Muscle layer of duodenum (tissue), 2 donors: Measurements from ENCODE around the gene DYNLL1.

ENCODE experiments used
- H3K27ac ChIP-seq: one replicate; pipeline ENCODE4 v1.7.0; 2013; ENCODE audit warnings: mild to moderate bottlenecking, low read length
- H3K27me3 ChIP-seq: one replicate; pipeline ENCODE4 v1.7.0; 2013; ENCODE audit warnings: low read depth, mild to moderate bottlenecking, control low read depth, low read length
- H3K36me3 ChIP-seq, 2 donors: one replicate each; pipeline ENCODE4 v1.7.0; 2013; ENCODE audit warnings: low read length in 2 of 2, control low read depth in 1 of 2, mild to moderate bottlenecking in 1 of 2; ENCODE audit not compliant: insufficient read depth in 2 of 2, control insufficient read depth in 1 of 2
- H3K4me1 ChIP-seq, 2 donors: one replicate each; pipeline ENCODE4 v1.7.0; 2013; ENCODE audit warnings: low read length in 2 of 2, mild to moderate bottlenecking in 2 of 2, control low read depth in 1 of 2, moderate library complexity in 1 of 2; ENCODE audit not compliant: insufficient read depth in 2 of 2, control insufficient read depth in 1 of 2
- H3K4me3 ChIP-seq, 2 donors: one replicate each; pipeline ENCODE4 v1.7.0; 2013; ENCODE audit warnings: low read length in 2 of 2, low read depth in 1 of 2, mild to moderate bottlenecking in 1 of 2
- H3K9me3 ChIP-seq, 2 donors: one replicate each; pipeline ENCODE4 v1.7.0; 2013; ENCODE audit warnings: low read length in 2 of 2, control low read depth in 1 of 2, mild to moderate bottlenecking in 1 of 2; ENCODE audit not compliant: control insufficient read depth in 1 of 2
- donor health status: healthy.

DYNLL1 gene

DNA sequence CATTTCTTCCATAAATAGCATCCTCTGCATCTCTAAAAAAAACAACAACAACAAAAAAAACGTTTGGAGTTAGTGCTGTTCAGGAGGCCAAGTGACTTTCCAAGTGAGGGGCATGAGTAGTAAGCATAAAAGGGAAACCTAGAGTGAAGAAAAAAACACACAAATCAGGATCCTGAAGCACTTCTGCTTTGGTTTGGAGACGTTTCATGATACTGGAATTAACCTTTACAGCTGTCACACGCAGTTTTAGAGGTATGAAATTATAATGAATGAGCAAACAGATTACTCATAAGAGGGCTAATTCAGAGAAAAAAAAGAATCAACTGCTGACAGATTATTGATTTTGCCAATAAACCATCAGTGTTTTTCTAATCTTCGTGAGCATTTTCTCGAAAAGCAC, 30.2 kb upstream of the DYNLL1 start:
- Histone ChIP-seq H3K27me3 (no peaks in the 10 kb centered on the region), H3K4me3 (no peak overlapping the region), H3K36me3 (peaks cover 47 to 54% of the 10 kb centered on the region in 2 donors), H3K27ac (no peak overlapping the region), H3K4me1 (peaks cover 5 to 37% of the 10 kb centered on the region in 2 donors), H3K9me3 (no peaks in the 10 kb centered on the region)

DNA sequence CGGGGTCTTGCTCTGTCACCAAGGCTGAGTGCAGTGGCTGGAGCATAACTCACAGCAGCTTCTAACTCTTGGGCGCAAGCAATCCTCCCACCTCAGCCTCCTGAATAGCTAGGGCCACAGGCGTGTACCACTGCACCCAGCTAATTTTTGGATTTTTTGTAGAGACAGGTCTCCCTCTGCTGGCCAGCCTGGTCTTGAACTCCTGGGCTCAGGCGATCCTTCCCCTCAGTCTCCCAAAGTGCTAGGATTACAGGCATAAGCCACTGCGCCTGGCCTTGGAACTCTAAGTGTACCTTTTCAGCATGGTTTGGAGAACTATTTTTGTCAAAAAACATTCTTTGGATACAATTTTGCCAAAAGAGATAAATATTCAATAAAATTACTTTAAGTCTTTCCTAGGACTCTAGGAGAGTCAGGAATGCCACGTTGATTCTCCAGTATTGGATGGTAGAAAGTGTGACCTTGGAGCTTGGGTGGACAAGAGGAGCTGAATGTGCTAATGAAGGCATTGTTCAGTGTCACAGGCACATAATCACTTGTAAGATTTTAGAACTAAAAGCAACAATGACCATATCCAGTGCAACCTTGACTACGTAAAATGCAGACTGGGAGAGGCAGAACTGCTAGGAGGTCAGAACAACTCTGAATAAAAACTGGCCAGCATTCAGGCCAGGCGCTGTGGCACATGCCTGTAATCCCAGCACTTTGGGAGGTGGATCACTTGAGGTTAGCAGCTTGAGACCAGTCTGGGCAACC, 29.2 kb upstream of the DYNLL1 start:
- Histone ChIP-seq H3K36me3 (peaks cover 40 to 47% of the 10 kb centered on the region in 2 donors), H3K4me1 (peaks cover 5 to 37% of the 10 kb centered on the region in 2 donors), H3K27me3 (no peaks in the 10 kb centered on the region), H3K4me3 (no peak overlapping the region), H3K9me3 (no peaks in the 10 kb centered on the region), H3K27ac (no peak overlapping the region)

DNA sequence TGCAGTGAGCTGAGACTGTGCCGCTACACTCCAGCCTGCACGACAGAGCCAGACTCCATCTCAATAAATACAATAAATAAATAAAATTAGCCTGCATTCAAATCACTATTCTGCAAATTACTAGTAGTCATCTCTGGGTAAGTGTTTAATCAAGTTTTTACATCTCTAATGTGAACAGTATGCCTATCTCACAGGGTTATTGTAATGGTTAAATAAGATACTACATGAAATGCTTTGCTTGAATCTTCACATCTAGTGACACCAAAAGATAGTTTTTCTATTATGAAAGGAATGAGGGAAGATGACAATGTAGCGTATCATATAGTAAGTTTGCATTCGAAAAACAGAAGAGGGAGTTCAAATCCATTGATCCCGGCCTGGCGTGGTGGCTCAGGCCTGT, 28.5 kb upstream of the DYNLL1 start:
- H3K4me3 ChIP-seq, result no peak overlapping the region
- no peak overlapping the region for H3K27ac ChIP-seq
- H3K27me3 ChIP-seq, result no peaks in the 10 kb centered on the region
- H3K36me3 ChIP-seq, result peaks cover 34 to 40% of the 10 kb centered on the region in 2 donors
- H3K9me3 ChIP-seq, result no peaks in the 10 kb centered on the region
- H3K4me1 ChIP-seq, result peaks cover 5 to 37% of the 10 kb centered on the region in 2 donors

DNA sequence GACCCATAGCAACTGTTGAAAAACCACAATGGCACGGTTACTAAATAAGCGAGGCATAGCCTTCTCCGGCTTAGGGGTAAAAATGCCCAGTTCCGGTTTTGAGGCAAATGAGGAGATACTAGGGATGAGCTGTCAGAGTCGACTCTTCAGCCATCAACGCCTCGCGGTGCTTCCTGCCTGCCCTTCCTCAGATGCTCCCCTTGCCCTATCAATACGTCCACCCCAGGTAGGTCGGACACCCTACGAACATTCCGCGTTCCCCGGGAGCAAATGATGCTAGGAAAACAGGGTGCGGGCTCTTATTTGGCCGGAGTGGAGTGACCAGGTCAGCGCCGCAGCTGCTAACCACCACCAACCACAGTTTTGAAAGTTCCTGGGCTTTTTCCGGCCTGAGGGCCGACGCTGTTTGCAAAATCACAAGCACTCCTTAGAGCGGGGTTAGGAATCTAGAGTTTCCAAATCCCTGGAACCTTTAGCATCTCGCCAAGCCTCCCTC, 27.5 kb upstream of the DYNLL1 start:
- H3K4me3 ChIP-seq, result peak overlapping the region; percentile 80 to 89
- no peaks in the 10 kb centered on the region for H3K27me3 ChIP-seq
- no peaks in the 10 kb centered on the region for H3K9me3 ChIP-seq
- peak overlapping the region; percentile 85 for H3K27ac ChIP-seq
- peaks cover 5 to 37% of the 10 kb centered on the region in 2 donors for H3K4me1 ChIP-seq
- peaks cover 26 to 32% of the 10 kb centered on the region in 2 donors for H3K36me3 ChIP-seq

DNA sequence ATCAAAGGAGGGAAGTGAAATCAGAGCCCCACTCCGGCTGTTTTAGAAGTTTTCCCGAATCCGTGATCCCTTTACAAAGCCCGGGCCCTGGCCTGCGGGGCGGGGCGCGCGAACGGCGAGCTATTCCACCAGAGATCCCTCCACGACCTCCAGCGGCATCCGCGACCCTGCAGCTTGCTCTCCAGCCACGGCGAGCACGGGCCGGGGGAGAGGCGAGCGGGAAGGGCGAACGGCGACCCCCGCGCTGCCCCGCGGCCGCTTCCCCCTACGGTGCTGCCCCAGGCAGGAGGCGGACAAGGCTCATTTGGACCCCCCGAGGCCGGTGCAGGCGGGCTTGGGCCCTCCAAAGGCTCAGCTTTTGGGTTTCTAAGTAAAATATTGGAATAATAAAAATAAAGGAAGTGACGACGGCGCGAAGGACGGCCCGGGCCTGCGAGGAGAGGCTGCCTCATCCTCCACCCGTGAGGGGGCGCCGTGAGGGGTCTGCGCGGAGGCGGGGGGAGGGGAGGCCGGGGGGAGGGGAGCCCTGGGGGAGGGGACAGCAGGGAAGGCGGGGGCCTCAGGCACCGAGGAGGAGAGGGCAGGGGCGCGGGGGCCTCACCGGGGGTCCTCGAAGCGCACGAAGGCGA, 27.0 kb upstream of the DYNLL1 start:
- H3K9me3 ChIP-seq, result no peaks in the 10 kb centered on the region
- peaks cover 21 to 26% of the 10 kb centered on the region in 2 donors for H3K36me3 ChIP-seq
- H3K4me3 ChIP-seq, result peak overlapping the region; percentile 80 to 89
- peaks cover 5 to 37% of the 10 kb centered on the region in 2 donors for H3K4me1 ChIP-seq
- no peaks in the 10 kb centered on the region for H3K27me3 ChIP-seq
- H3K27ac ChIP-seq, result peak overlapping the region; percentile 85

DNA sequence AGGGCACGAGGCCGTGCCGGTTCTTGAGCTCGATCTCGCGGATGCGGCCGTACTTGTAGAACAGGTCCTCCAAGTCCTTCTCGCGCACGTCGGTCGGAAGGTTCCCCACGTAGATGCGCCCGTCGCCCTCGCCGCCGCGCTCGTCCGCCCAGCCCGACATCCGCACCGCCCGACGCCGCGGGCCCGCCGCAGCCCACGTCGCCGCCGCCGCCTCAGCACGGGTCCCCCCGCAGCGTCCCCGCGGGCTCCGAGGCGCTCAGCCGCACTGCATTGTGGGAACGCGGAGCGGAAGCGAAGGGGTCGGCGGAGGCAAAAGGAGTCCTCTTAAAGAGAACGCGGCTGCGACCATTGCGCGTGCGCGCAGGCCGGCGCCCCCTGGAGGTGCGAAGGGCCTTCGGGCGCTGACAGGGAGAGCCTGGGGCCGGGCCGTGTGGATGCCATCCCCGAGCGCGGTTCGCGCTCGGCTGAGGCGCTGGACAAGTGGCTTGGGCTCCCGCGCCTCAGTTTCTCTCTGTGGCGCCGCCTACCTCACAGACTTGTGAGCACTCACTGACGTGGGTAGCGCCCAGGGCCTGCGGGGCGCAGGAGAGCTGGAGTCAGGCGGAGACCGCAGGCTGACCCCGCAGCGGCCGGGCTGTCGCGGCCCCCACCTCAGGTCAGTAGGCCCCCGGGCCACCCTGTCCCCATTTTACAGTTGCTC, 26.3 kb upstream of the DYNLL1 start, which contains the start of gene SRSF9:
Gene SRSF9 (minus strand): TSS at position 299 of the 700 bp plus-strand sequence. CDS start 139 bp downstream, at position 160.
- Histone ChIP-seq H3K36me3 (peaks cover 14 to 19% of the 10 kb centered on the region in 2 donors), H3K4me3 (peak within 1 kb of the TSS; percentile 80 to 89), H3K27me3 (no peaks in the 10 kb centered on the region), H3K27ac (peak within 1 kb of the TSS; percentile 85), H3K4me1 (peaks cover 5 to 37% of the 10 kb centered on the region in 2 donors), H3K9me3 (no peaks in the 10 kb centered on the region)

DNA sequence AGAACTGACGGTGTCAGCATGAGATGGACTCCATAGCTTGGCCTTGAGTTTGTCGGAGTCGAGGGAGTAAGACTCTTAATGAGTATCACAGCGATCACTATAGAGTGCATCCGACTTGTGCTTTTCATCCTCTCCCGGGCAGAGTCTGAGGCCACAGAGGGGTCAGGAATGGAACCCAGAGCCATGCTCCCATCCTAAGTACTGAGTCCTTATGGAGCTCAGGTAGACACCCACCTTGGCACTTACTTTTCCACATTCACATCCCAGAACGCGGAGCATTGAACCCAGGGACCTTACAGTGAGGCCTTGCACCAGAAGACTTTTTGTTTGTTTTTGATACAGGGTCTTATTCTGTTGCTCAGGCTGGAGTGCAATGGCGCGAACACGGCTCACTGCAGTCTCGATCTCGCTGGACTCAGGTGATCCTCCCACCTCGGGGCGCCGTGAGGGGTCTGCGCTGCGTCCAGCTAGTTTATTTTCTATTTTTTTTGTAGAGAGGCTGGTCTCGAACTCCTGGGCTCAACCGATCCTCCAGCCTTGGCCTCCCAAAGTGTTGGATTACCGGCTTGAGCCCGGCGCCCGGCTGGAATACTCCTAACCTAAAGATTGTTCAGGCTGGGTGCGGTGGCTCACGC, 25.6 kb upstream of the DYNLL1 start:
- peak overlapping the region; percentile 53 to 89 for H3K4me3 ChIP-seq
- H3K27ac ChIP-seq, result no peak overlapping the region
- H3K27me3 ChIP-seq, result no peaks in the 10 kb centered on the region
- peaks cover 9 to 13% of the 10 kb centered on the region in 2 donors for H3K36me3 ChIP-seq
- no peaks in the 10 kb centered on the region for H3K9me3 ChIP-seq
- H3K4me1 ChIP-seq, result peaks cover 5 to 37% of the 10 kb centered on the region in 2 donors

DNA sequence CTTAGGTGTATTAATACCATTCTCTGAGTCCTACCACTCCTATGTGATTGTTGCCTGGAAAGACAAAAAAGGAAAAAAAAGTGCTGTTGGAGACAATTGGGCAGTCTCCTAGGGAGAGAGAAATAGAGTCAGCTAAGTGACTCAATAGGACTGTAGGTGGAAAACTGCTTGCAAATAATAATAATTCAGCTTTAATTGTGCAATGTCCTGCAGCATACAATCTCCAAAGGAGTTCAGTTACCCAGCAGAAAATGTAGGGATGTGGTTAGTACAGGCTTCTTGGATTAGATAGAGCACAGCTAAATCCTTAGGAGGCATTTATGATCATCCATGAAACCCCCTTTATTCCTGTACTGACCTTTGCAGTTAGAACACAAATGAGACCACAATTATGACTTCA, 23.4 kb upstream of the DYNLL1 start:
- no peaks in the 10 kb centered on the region for H3K9me3 ChIP-seq
- no peak overlapping the region for H3K4me3 ChIP-seq
- peaks cover 0 to 16% of the 10 kb centered on the region in 2 donors for H3K4me1 ChIP-seq
- no peak overlapping the region for H3K27ac ChIP-seq
- H3K27me3 ChIP-seq, result no peaks in the 10 kb centered on the region
- H3K36me3 ChIP-seq, result peaks cover 0 to 4% of the 10 kb centered on the region in 2 donors

DNA sequence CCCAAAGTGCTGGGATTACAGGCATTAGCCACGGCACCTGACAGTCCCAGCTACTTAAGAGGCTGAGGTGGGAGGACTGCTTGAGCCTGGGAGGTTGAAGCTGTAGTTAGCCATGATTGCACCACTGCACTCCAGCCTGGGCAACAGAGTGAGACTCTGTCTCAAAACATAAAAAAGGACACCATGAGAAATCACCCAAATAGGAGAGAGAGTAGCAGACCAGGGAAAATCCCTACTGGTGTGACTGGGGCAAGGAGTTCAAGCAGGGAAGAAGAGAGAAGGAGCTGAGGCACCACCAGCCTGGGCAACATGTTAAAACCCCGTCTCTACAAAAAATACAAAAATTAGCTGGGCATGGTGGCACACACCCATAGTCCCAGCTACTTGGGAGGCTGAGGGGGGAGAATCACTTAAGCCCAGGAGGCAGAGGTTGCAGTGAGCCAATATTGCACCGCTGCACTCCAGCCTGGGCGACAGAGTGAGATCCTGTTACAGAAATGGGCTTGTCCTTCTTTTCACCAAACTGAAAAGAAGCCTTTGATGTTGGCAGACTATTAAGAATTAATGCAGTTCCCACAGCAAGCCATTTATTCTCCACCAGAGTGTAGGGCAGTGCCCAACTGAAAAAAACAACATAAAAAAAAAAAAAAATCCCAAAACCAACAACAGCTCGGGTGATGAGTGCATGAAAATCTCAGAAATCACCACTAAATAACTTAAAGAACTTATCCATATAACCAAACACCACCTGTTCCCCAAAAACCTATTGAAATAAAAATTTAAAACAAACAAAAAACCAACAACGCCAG, 21.9 kb upstream of the DYNLL1 start:
- Histone ChIP-seq H3K4me3 (no peak overlapping the region), H3K36me3 (peaks cover 0 to under 1% of the 10 kb centered on the region in 2 donors), H3K4me1 (peaks cover 0 to 8% of the 10 kb centered on the region in 2 donors), H3K27ac (no peak overlapping the region), H3K9me3 (no peaks in the 10 kb centered on the region), H3K27me3 (no peaks in the 10 kb centered on the region)

DNA sequence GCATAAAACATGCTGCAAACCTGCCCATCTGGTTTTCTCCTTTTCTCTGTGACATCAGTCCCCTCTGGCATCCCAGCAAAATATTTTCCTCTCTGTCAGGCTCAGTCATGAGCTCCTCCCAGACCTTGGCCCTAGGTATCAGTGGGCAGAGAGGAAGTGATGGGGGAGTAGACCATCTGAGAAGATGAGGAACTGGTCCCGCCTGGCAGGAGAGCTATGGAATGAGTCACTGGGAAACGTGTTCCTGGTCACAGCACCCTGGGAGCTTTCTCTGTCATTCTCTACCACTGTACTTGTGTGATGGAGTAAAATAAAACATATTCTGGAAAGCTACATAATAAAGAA, 21.3 kb upstream of the DYNLL1 start:
- Histone ChIP-seq H3K36me3 (no peaks in the 10 kb centered on the region), H3K27me3 (no peaks in the 10 kb centered on the region), H3K27ac (no peak overlapping the region)

More for the DNA sequence above, 21.3 kb upstream of the DYNLL1 start:
- Histone ChIP-seq H3K4me3 (no peak overlapping the region), H3K9me3 (no peaks in the 10 kb centered on the region), H3K4me1 (peaks cover 0 to 8% of the 10 kb centered on the region in 2 donors)
